Posterior vena cava (tissue), 2 donors: ENCODE results near the gene RAB7A. TPM values are rescaled to one million over a fixed set of nuclear protein-coding genes. Genes with fewer than 3 reads are reported as not detected.

ENCODE experiments used
- DNase-seq: peaks from one replicate; pipeline ENCODE4 v3.0.0-alpha.2; 2020; ENCODE audit warnings: low spot score
- intact Hi-C, 2 donors: fragments of 100-400 bp; cut with DNase I; formaldehyde crosslinking; loops; one replicate each; pipeline versions ENCODE4 v1.14.1 to v1.14.2; 2022 to 2023
- total RNA-seq, 2 donors: library from RNA; stranded (reverse); fragmentation: NEBNext Ultra II Directional; extraction: Animal tissue kit (Norgen Biotek cat#: 25700); gene quantifications; one replicate each; pipeline ENCODE4 v1.2.1, GENCODE V29; 2021
- donor health status: DM: yes; HTN: yes; CAD: no.
- donor health status: DM: yes; HTN: yes; CAD: no.

The RAB7A gene
- total RNA-seq, 2 donors from 2014 or later: 207 to 216 TPM

- intact Hi-C loops: no loop called here
These were observed 133.6 kb downstream of the RAB7A start for GRCh38 chr3:128859630-128860029.

GRCh38 chr3:128861491-128861890, 135.5 kb downstream of the RAB7A start:
- no peak for DNase-seq
- intact Hi-C loops: no loop called here

More at GRCh38 chr3:128859630-128860029, 133.6 kb downstream of the RAB7A start:
- DNase-seq: no peak

- no peak for DNase-seq
- intact Hi-C loops: no loop called here
These were observed 137.6 kb downstream of the RAB7A start for GRCh38 chr3:128863560-128863959.

Other genes with a start within 250 kb of the RAB7A start
- 10 to 100 TPM; 11.6 to 11.9 TPM for gene GATA2, start 233.0 kb upstream of the RAB7A start, total RNA-seq
- gene RPN1, start 75.4 kb upstream of the RAB7A start, total RNA-seq: 100 to 1,000 TPM; 144 to 155 TPM
- gene ACAD9, start 153.4 kb downstream of the RAB7A start, total RNA-seq: 10 to 100 TPM; 27.2 to 32.4 TPM